K562 (cell line): ENCODE results near the gene NSG2.

ENCODE experiments used
- BHLHE40 ChIP-seq: IDR thresholded peaks from 2 replicates; pipeline ENCODE4 v1.6.1; 2011; ENCODE audit warnings: low read length, improper control_type of control experiment
- EGR1 ChIP-seq: fragments of 450-650 bp; conservative IDR thresholded peaks from 2 replicates; pipeline ENCODE4 v1.6.1; 2017; ENCODE audit warnings: mild to moderate bottlenecking
- MAFK ChIP-seq: IDR thresholded peaks from 2 replicates; pipeline ENCODE4 v1.6.1; 2011; ENCODE audit warnings: low read length, improper control_type of control experiment
- POLR2A ChIP-seq: fragments of 450-650 bp; conservative IDR thresholded peaks from 2 replicates; pipeline ENCODE4 v1.6.1; 2016
- PURB ChIP-seq: sonication (generic); formaldehyde crosslinking; IDR thresholded peaks from 2 replicates; pipeline ENCODE4 v1.9.0; 2021; ENCODE audit warnings: low read depth, mild to moderate bottlenecking, missing genetic modification reagents
- ZNF431 ChIP-seq: sonication (generic); formaldehyde crosslinking; IDR thresholded peaks from 2 replicates; pipeline ENCODE4 v1.8.0; 2022; ENCODE audit warnings: mild to moderate bottlenecking, missing genetic modification reagents
- ZNF644 ChIP-seq: fragments of 200-800 bp; sonication (Bioruptor generic); IDR thresholded peaks from 2 replicates; pipeline ENCODE4 v1.6.1; 2016; ENCODE audit warnings: low read depth, missing genetic modification characterization, missing compliant biosample characterization
- TF ChIP-seq, protein P1 (sequence below), 3 experiments: IDR thresholded peaks in 2 of 3; conservative IDR thresholded peaks in 1 of 3; 2 replicates each; pipeline ENCODE4 v1.5.1; 2011 to 2012; ENCODE audit warnings: low read length in 3 of 3, mild to moderate bottlenecking in 3 of 3, control low read depth in 2 of 3, improper control_type of control experiment in 1 of 3, inconsistent platforms in 1 of 3, low read depth in 1 of 3, mixed read lengths in 1 of 3, moderate library complexity in 1 of 3; ENCODE audit not compliant: insufficient read depth in 2 of 3

DNA sequence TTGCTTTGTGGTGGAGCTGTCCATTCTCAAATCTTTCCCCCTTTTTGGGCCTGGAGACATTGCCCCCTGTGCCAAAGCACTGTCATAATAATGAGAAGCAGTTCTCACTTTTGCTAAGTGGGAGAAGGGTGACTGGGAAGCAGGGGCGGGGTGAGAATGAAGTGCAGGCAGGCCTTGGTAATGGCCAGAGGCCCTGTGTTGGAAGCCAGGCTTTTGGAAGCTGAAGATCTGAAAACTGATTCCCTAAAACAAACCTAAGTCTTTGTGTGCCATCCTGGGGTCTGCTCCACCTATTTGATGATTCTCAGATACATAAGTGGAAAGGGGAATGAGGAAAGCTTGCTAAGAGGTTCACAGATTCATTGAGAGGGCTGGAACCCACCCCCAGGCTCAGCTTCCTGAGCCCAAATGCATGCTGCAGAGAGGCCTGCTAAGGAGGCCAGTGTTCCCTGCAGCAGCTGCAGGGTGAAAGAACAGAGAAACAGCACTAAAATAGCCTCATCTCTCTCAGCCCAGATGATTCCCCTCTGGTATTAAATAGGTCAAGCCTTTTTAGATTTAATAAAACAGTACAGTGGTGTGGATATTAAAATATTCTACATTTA, 75.0 kb downstream of the NSG2 start:
- TF ChIP-seq EGR1 (no peak), MAFK (no peak), PURB (no peak), ZNF644 (no peak), ZNF431 (CRISPR knock-in tag) (no peak), BHLHE40 (no peak), POLR2A (no peak)
- TF ChIP-seq, protein P1, sequence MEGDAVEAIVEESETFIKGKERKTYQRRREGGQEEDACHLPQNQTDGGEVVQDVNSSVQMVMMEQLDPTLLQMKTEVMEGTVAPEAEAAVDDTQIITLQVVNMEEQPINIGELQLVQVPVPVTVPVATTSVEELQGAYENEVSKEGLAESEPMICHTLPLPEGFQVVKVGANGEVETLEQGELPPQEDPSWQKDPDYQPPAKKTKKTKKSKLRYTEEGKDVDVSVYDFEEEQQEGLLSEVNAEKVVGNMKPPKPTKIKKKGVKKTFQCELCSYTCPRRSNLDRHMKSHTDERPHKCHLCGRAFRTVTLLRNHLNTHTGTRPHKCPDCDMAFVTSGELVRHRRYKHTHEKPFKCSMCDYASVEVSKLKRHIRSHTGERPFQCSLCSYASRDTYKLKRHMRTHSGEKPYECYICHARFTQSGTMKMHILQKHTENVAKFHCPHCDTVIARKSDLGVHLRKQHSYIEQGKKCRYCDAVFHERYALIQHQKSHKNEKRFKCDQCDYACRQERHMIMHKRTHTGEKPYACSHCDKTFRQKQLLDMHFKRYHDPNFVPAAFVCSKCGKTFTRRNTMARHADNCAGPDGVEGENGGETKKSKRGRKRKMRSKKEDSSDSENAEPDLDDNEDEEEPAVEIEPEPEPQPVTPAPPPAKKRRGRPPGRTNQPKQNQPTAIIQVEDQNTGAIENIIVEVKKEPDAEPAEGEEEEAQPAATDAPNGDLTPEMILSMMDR (IDR thresholded peaks at IDR 0.05 in 2 of 3, conservative IDR thresholded peaks at IDR 0.05 in 1 of 3; ENCODE audit: insufficient read depth in 2 of 3, low read depth in 1 of 3, low read length in 3 of 3): no peak
